ENCODE data around the gene PUM2. TPM values are rescaled to one million over a fixed set of nuclear protein-coding genes. Genes with fewer than 3 reads are reported as not detected.
"Not testable (repeated sequence)": the region's sequence is repeated elsewhere in the genome, so short reads cannot be mapped to it uniquely, and the experiment has no call there.

PUM2 gene
- polyA plus RNA-seq, 1 donor from 2014 or later: 14.6 TPM

DNA sequence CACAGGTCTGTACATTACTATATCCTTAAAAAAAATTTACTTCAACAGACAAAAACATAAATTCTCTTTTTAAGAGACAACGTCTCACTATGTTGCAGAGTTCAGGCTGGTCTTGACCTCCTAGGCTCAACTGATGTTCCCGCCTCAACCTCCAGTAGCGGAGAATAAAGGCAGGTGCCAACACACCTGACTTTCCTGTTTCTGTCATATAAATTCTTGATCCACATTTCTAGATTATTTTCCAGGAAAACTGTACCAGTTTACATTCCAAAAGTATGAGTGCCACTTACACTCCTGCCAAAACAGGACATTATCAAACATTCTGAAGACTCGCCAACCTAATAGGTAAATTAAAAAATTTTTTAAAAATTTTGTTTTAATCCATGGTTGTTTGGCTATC is 48.6 kb downstream of the PUM2 start:
- Mint-ChIP-seq H3K4me1 (peaks cover 2 to 4% (median 3%) of the 10 kb centered on the region in 3 donors), H3K36me3 (peaks cover 6% of the 10 kb centered on the region), H3K9me3 (no peaks in the 10 kb centered on the region), H3K27me3 (no peaks in the 10 kb centered on the region), H3K4me3 (no peak overlapping the region), H3K27ac (peak overlapping the region in 1 of 3 donors; percentile 53)

DNA sequence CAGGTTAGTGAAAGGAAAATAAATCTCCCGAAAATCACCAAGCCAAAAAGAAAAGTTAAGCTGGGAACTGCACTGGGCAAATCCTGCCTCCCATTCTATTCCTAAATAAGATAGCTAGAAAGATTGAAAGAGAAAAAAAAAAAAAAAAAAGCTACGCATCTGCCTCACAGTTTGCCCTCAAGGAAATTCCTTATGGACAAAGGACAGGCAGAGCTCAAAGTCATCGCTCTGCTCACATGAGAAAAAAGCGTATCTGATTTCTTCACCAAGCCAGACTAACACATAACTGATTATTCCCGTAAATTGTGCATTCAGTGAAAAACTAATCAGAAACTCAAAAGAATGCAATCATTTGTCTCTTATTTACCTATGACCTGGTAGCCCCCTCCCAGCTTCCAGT is 50.0 kb downstream of the PUM2 start:
- Mint-ChIP-seq H3K9me3 (no peaks in the 10 kb centered on the region), H3K4me1 (peaks cover 2 to 5% (median 4%) of the 10 kb centered on the region in 3 donors), H3K36me3 (peaks cover 7% of the 10 kb centered on the region), H3K27ac (no peak overlapping the region), H3K27me3 (no peaks in the 10 kb centered on the region), H3K4me3 (peak overlapping the region in 1 of 4 donors; percentile 35)

DNA sequence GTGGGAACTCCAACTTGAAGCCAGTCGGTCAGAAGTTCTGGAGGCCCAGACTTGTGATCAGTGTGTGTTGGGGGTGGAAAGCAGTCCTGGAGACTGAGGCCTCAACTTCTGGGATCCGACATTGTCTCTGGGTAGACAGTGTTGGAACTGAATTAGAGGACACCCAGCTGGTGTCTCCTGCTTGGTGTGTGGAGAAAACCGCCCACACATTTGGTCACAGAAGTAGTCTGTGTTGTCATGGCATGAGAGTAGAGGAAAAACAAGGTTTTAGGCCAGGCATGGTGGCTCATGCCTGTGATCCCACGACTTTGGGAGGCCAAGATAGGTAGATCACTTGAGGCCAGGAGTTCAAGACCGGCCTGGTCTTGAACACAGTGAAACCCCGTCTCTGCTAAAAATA is 51.5 kb downstream of the PUM2 start:
- Mint-ChIP-seq H3K4me3 (no peak overlapping the region), H3K27me3 (no peaks in the 10 kb centered on the region), H3K36me3 (peaks cover 7% of the 10 kb centered on the region), H3K9me3 (no peaks in the 10 kb centered on the region), H3K27ac (no peak overlapping the region), H3K4me1 (peaks cover 2 to 5% (median 4%) of the 10 kb centered on the region in 3 donors)

DNA sequence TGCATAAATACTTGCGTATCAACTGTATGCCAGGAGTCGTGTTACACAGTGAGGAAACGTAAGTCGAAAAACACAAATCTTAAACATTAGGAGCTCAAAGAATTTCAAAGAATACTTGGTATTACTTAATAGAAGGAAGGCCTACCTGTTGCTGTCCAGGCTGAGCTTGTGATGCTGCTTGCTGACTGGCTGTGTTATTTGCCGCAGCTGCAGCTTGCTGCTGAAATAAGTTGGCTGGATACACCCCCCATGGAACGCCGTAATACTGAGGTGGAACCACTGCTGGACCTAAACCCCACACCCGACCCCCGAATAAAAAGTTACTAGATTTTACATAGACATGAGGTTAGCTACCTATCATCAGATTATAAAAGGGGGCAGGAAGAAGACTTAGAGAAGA is 56.4 kb downstream of the PUM2 start:
- Mint-ChIP-seq H3K4me3 (no peak overlapping the region), H3K4me1 (peaks cover 0 to 2% (median 2%) of the 10 kb centered on the region in 3 donors), H3K9me3 (no peaks in the 10 kb centered on the region), H3K36me3 (peaks cover 3% of the 10 kb centered on the region), H3K27me3 (no peaks in the 10 kb centered on the region), H3K27ac (no peak overlapping the region)

DNA sequence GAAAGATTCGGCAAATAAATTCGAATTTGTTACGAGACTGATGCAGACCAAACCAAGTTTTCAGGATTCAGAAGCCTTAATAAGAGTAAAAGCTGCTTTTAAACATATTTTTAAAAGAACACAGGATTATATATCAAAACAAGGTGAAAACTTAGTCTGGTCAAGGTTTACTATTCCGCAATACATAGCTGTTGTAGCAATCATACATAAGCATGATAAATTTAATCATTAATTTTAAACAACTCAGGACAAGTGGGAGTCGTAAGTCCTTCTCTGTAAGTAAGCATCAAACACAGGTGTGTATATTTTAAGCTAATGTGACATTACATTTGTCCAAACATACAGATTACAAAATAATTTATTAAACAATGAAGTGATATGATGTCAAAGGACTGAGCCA is 57.7 kb downstream of the PUM2 start:
- H3K27ac Mint-ChIP-seq: no peak overlapping the region

DNA sequence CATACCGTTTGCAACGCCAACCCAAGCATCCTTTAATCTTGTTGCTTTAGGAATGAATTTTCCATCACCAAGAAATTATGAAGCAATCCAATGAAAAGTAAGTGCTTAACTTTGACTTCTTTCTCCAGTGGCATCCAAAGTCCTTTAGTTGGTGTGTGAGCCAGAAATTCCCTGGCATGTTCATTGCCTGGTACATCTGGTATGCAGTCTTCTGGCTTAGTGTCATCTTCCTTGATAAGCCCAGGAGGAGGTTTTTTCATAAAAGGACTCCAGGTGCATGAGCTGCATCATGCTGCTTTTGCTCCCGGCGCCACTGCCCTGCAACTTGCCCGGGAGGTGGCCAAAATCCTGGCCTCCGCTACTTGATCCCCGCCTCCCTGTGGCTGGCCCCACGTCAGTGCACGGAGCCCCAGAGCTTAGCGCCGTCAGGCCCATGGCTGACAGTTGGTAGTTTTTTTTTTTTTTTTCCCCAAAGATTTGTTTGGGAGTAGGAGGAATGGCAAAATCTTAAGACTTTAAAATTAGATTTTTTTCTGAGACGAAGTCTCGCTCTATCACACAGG is 58.7 kb downstream of the PUM2 start:
- Mint-ChIP-seq H3K4me1 (peaks cover 0 to 2% (median 2%) of the 10 kb centered on the region in 3 donors), H3K27me3 (no peaks in the 10 kb centered on the region), H3K27ac (no peak overlapping the region), H3K36me3 (peaks cover 3% of the 10 kb centered on the region), H3K4me3 (peak overlapping the region in 1 of 4 donors; percentile 16), H3K9me3 (no peaks in the 10 kb centered on the region)

More for the DNA sequence above, 57.7 kb downstream of the PUM2 start:
- Mint-ChIP-seq H3K36me3 (peaks cover 3% of the 10 kb centered on the region), H3K27me3 (no peaks in the 10 kb centered on the region), H3K9me3 (no peaks in the 10 kb centered on the region), H3K4me1 (peaks cover 0 to 2% (median 2%) of the 10 kb centered on the region in 3 donors), H3K4me3 (no peak overlapping the region)

DNA sequence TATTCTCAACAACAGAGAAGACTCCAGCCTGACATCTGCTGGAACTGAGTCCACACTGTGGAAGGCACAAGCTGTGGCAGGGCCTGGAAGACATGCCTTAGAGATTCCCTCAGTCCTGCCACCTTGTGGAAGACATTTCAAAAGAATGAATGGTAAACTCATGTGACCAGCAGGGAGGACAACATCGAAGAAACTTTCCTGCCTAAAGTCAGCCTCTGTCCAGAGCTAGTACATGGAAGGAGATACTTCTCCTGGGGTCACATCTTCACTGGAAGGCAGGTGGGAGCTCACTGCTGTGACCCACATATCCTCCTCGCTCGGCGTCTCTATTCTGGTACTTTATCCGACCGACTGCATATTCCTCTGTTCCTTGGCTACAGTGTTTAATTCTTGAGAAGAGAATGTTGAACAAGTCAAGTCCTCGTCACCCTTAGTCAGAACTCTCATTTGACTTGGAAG is 59.5 kb downstream of the PUM2 start:
- Mint-ChIP-seq H3K4me1 (peaks cover 0 to 2% (median 2%) of the 10 kb centered on the region in 3 donors), H3K27me3 (no peaks in the 10 kb centered on the region), H3K36me3 (no peaks in the 10 kb centered on the region), H3K9me3 (no peaks in the 10 kb centered on the region), H3K4me3 (no peak overlapping the region), H3K27ac (no peak overlapping the region)

DNA sequence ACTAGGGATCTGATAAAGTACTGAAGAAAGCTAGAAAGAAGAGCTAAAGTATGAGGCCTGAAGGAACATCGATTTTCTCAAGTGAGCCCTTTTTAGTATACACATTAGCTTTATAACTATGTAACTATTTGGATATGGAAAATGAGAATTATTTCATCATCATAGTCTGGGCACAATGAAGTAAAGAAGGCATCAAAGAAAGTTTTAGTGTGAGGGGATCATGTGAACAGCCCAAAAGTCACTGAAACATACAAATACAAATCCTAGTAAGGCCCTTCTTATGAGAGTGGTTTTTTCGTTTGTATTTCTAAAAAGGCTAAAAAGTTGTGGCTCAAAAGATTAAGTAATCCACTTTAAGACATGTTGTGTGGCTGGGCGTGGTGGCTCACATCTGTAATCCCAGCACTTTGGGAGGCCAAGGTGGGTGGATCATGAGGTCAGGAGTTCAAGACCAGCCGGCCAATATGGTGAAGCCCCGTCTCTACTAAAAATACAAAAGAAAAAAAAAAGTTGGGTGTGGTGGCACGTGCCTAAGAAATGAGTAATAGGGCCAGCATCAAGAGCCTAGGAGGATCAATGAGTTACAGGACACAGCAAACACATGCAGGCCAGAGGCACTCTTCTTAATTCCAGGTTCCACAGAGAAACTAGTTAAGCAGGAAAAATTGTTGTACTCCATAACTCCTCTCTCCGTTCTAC is 61.9 kb downstream of the PUM2 start:
- Mint-ChIP-seq H3K27me3 (no peaks in the 10 kb centered on the region), H3K4me3 (no peak overlapping the region), H3K36me3 (no peaks in the 10 kb centered on the region), H3K27ac (no peak overlapping the region), H3K4me1 (peaks cover 0 to 2% (median 0%) of the 10 kb centered on the region in 3 donors), H3K9me3 (no peaks in the 10 kb centered on the region)

DNA sequence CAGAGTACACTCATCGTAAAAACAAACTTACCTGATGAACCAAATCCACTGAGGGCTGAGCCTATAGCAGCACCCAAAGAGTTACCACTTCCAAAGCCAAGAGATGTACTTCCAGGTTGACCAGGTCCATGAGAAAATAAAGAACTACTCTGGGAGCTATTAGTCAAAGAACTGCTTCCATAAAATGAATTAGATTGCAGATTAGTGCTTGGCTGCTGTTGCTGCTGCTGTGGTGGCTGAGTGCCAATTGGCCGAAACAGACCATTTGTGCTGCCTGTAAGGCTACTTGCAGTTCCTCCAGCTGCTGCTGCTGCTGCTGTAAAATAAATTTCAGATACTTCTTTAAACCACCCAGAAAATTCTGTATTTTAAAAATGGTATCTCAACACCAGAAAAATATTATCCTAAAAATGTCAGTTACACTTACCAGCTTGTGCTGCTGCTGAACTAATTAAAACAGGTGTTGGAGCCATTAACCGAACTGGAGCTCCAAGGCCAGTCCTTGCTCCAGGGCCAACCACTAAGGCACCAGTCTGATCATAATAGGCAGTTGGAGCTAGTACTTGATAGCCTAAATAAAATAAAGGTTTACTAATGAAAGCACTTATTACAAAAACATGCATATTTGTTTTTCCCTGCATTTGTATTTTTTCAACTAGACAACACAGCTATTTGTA is 67.6 kb downstream of the PUM2 start:
- Mint-ChIP-seq H3K4me1 (peaks cover 0 to 2% (median 0%) of the 10 kb centered on the region in 3 donors), H3K27ac (peak overlapping the region in 1 of 3 donors; percentile 28)

DNA sequence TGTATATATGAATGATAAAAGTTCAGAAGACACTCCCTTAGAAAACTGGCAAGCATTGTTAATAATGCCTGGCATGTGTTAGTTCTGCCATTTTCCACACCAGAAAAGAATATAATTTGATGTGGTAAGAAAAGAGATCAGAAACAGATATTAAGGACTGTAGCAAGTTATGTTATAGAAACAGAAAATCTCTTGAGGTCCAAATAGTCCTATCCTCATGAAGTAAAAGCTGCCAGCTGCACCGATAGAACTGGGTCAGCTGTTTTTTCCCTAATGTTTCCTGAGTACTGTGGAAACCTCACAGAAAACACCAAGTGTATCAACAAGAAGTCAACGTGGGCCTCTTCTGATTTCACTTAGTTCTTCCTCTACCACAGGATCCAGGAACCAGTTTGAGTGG is 68.8 kb downstream of the PUM2 start:
- Mint-ChIP-seq H3K27ac (no peak overlapping the region), H3K27me3 (no peaks in the 10 kb centered on the region), H3K36me3 (peaks cover 5% of the 10 kb centered on the region), H3K9me3 (no peaks in the 10 kb centered on the region), H3K4me3 (no peak overlapping the region), H3K4me1 (peaks cover 0 to 4% (median 2%) of the 10 kb centered on the region in 3 donors)

More for the DNA sequence above, 67.6 kb downstream of the PUM2 start:
- Mint-ChIP-seq H3K9me3 (no peaks in the 10 kb centered on the region), H3K27me3 (no peaks in the 10 kb centered on the region), H3K36me3 (peaks cover 5% of the 10 kb centered on the region), H3K4me3 (no peak overlapping the region)

DNA sequence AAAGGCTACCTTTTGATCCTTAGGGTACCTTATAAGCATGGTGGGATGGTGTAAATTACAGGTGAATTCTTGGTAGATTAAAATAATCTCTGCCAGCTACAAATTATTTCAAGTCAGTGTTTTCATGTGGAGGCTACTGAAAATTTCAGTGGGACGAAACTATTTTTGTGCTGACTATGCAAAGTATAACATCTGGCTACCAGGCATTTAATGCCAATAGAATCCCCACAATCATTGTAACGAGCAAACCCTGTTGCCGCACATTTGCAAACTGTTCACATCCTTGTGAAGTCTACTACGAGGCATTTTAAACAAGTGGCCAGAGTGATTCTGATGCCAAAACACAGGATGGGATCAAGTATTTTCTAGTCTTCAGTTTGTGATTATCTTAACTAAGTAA is 77.6 kb downstream of the PUM2 start:
- Mint-ChIP-seq H3K4me3 (no peak overlapping the region), H3K4me1 (peaks cover 0 to 4% (median 0%) of the 10 kb centered on the region in 3 donors), H3K27me3 (no peaks in the 10 kb centered on the region), H3K9me3 (no peaks in the 10 kb centered on the region), H3K27ac (no peak overlapping the region), H3K36me3 (no peaks in the 10 kb centered on the region)

DNA sequence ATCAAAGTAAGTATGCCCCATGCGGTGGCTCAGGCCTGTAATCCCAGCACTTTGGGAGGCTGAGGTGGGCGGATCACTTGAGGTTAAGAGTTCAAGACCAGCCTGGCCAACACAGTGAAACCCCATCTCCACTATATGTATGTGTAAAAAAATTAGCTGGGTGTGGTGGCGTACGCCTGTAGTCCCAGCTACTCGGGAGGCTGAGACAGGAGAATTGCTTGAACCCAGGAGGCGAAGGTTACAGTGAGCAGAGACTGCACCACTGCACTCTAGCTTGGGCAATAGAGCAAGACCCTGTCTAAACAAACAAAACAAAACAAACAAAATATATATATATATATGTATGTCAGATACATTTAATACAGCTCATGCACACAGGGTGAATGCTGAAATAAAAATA is 82.3 kb downstream of the PUM2 start:
- H3K4me3 Mint-ChIP-seq, H3K27me3 Mint-ChIP-seq, H3K4me1 Mint-ChIP-seq, H3K9me3 Mint-ChIP-seq, H3K36me3 Mint-ChIP-seq, H3K27ac Mint-ChIP-seq: not testable (repeated sequence)

DNA sequence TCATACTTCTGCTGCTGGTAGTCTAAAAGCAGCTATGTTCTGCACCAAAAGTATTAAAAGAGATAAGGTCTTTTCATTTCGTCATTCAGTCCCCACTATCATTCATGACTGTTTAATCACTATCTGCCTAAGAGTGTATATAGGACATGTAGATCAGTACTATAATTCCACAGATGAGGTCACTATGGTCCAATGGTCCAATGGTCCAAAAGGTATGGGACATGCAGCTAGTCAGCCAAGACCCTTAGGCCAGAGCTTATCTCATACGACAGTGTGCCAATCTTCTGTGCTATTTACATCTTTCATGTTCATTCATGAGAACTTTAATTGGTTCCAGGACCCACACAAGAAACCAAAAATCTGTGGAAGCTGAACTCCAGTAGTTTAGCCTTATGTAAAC is 83.1 kb downstream of the PUM2 start:
- Mint-ChIP-seq H3K9me3 (no peaks in the 10 kb centered on the region), H3K36me3 (peaks cover 2% of the 10 kb centered on the region), H3K4me1 (peaks cover 2 to 7% (median 3%) of the 10 kb centered on the region in 3 donors), H3K4me3 (no peak overlapping the region), H3K27me3 (no peaks in the 10 kb centered on the region), H3K27ac (peak overlapping the region in 2 of 3 donors; percentile 77 to 84)

DNA sequence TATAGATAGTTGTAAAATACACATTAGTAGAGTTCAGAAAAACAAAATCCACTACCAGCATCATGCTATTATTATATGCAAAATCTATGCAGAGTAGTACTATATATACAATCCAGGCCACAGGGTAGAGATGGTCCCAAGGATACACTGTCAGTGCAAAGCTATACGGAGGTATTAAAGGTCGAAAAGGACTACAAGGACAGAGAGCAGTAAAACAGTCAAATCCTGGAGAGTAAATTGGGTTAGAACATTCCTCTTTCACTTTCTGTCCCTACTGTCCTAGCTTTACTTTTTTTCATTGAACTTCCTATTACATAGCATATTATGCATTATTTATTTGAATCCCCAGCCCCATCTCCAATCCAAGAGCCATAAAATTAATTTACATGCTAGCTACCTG is 86.0 kb downstream of the PUM2 start:
- Mint-ChIP-seq H3K4me1 (peaks cover 2 to 7% (median 3%) of the 10 kb centered on the region in 3 donors), H3K27me3 (no peaks in the 10 kb centered on the region), H3K9me3 (no peaks in the 10 kb centered on the region), H3K36me3 (peaks cover 5% of the 10 kb centered on the region), H3K4me3 (no peak overlapping the region), H3K27ac (no peak overlapping the region)

DNA sequence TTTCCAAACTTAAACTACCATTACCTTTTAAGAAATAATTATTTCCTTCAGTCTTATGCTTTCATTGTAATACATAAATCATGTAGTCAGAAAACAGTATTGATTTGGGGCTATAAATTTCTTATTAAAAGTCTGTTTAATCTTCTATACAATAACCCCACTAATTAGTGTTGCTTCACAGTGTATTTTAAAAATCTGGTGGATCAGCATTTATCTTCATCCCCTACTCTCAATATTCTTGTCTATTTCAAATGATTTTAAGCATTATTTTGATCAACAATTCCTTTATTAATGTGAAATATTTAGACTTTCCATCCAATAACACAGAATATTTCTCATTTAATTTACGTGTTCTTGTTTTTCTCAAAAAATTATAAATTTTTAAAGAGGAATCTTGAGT is 93.2 kb downstream of the PUM2 start:
- Mint-ChIP-seq H3K36me3 (peaks cover 5% of the 10 kb centered on the region), H3K4me3 (no peak overlapping the region), H3K4me1 (no peaks in the 10 kb centered on the region)

More for the DNA sequence above, 93.2 kb downstream of the PUM2 start:
- no peaks in the 10 kb centered on the region for H3K27me3 Mint-ChIP-seq
- no peaks in the 10 kb centered on the region for H3K9me3 Mint-ChIP-seq
- H3K27ac Mint-ChIP-seq: no peak overlapping the region
